IMR-90 (cell line): ENCODE data around the gene ZNF554. TPM values are rescaled to one million over a fixed set of nuclear protein-coding genes. Genes with fewer than 3 reads are reported as not detected.
"Not testable (repeated sequence)": the region's sequence is repeated elsewhere in the genome, so short reads cannot be mapped to it uniquely, and the experiment has no call there.

Experiments
- ATAC-seq: fragments of 200-7000 bp; cut with Tn5 transposase; 2 replicates; pipeline ENCODE4 v1.9.1; 2020; ENCODE audit warnings: low read depth, mild to moderate bottlenecking, moderate library complexity
- BruUV-seq: library from RNA; stranded (reverse); fragments of 400-500 nt; replicated peaks from 2 replicates; lab custom pipeline; 2021; lab: Mats Ljungman, UMichigan
- CTCF ChIA-PET: fragments of 300-600 bp; formaldehyde crosslinking; extraction: SDS; loops from one replicate; lab custom pipeline; 2021; ENCODE audit warnings: antibody characterized with exemption; lab: Yijun Ruan, JAX
- POLR2A ChIA-PET: fragments of 300-600 bp; sonication (Branson Sonifier 250); formaldehyde crosslinking; loops from one replicate; lab custom pipeline; 2022; ENCODE audit warnings: antibody characterized with exemption; ENCODE audit not compliant: unreplicated experiment; lab: Charles Lee
- DNase-seq: peaks from one replicate; pipeline ENCODE4 v3.0.0; 2013
- H2AFZ ChIP-seq: replicated peaks from 2 replicates; pipeline ENCODE3; 2013; ENCODE audit warnings: low read length, mild to moderate bottlenecking; ENCODE audit not compliant: poor library complexity
- H2AK5ac ChIP-seq: 2 replicates; pipeline ENCODE4 v1.6.1; 2013; ENCODE audit warnings: low read depth, low read length, inconsistent platforms
- H2AK9ac ChIP-seq: replicated peaks from 2 replicates; pipeline ENCODE3; 2013; ENCODE audit warnings: mild to moderate bottlenecking, low read depth, low read length, moderate library complexity; ENCODE audit not compliant: poor library complexity
- H2BK120ac ChIP-seq: 2 replicates; pipeline ENCODE4 v1.6.1; 2013; ENCODE audit warnings: low read depth, low read length, inconsistent platforms
- H2BK15ac ChIP-seq: 3 replicates; pipeline ENCODE4 v1.6.1; 2013; ENCODE audit warnings: low read depth, low read length, inconsistent platforms
- H2BK20ac ChIP-seq: 2 replicates; pipeline ENCODE4 v1.6.1; 2013; ENCODE audit warnings: low read depth, mild to moderate bottlenecking, inconsistent platforms, low read length, moderate library complexity
- H2BK5ac ChIP-seq: 2 replicates; pipeline ENCODE4 v1.6.1; 2013; ENCODE audit warnings: mild to moderate bottlenecking, low read depth, low read length, inconsistent platforms; ENCODE audit not compliant: poor library complexity, severe bottlenecking
- H3K14ac ChIP-seq: replicated peaks from 2 replicates; pipeline ENCODE4 v1.6.1; 2013; ENCODE audit warnings: low read depth, low read length, inconsistent platforms
- H3K18ac ChIP-seq: 2 replicates; pipeline ENCODE4 v1.6.1; 2013; ENCODE audit warnings: low read depth, low read length, control low read depth
- H3K23ac ChIP-seq: 2 replicates; pipeline ENCODE4 v1.6.1; 2013; ENCODE audit warnings: low read depth, low read length, inconsistent platforms
- H3K27ac ChIP-seq: 2 replicates; pipeline ENCODE4 v1.5.1; 2013; ENCODE audit warnings: mild to moderate bottlenecking, control low read depth, low read length; ENCODE audit not compliant: insufficient read depth
- H3K27me3 ChIP-seq: 2 replicates; pipeline ENCODE4 v1.6.1; 2013; ENCODE audit warnings: low read length; ENCODE audit not compliant: control insufficient read depth, insufficient read depth
- H3K36me3 ChIP-seq: 2 replicates; pipeline ENCODE4 v1.6.1; 2013; ENCODE audit warnings: low read length, mixed read lengths; ENCODE audit not compliant: control insufficient read depth, insufficient read depth
- H3K4ac ChIP-seq: 2 replicates; pipeline ENCODE4 v1.6.1; 2013; ENCODE audit warnings: low read depth, low read length, inconsistent platforms
- H3K4me1 ChIP-seq: 2 replicates; pipeline ENCODE4 v1.6.1; 2013; ENCODE audit warnings: low read length, mixed read lengths; ENCODE audit not compliant: control insufficient read depth, insufficient read depth
- H3K4me2 ChIP-seq: 2 replicates; pipeline ENCODE4 v1.6.1; 2013; ENCODE audit warnings: low read depth, mild to moderate bottlenecking, control low read depth, low read length, moderate library complexity
- H3K4me3 ChIP-seq: 2 replicates; pipeline ENCODE4 v1.5.1; 2013; ENCODE audit warnings: low read depth, mild to moderate bottlenecking, control low read depth, low read length, moderate library complexity; ENCODE audit not compliant: insufficient read depth
- H3K56ac ChIP-seq: 2 replicates; pipeline ENCODE4 v1.6.1; 2013; ENCODE audit warnings: low read length, inconsistent platforms; ENCODE audit not compliant: insufficient read depth; ENCODE audit errors: extremely low read depth
- H3K79me1 ChIP-seq, 2 experiments: 2 replicates each; pipeline ENCODE4 v1.6.1; 2013; ENCODE audit warnings: low read length in 2 of 2, inconsistent platforms in 1 of 2, low read depth in 1 of 2
- H3K9ac ChIP-seq: 2 replicates; pipeline ENCODE4 v1.6.1; 2013; ENCODE audit warnings: low read depth, low read length, control low read depth
- H3K9me1 ChIP-seq: 2 replicates; pipeline ENCODE4 v1.6.1; 2013; ENCODE audit warnings: low read length, inconsistent platforms; ENCODE audit not compliant: insufficient read depth
- H3K9me3 ChIP-seq: 2 replicates; pipeline ENCODE4 v1.6.1; 2013; ENCODE audit warnings: low read length; ENCODE audit not compliant: control insufficient read depth, insufficient read depth
- H4K20me1 ChIP-seq: 2 replicates; pipeline ENCODE4 v1.6.1; 2013; ENCODE audit warnings: low read length, inconsistent platforms; ENCODE audit not compliant: insufficient read depth
- H4K5ac ChIP-seq: 2 replicates; pipeline ENCODE4 v1.6.1; 2013; ENCODE audit warnings: mild to moderate bottlenecking, low read depth, low read length, control low read depth
- H4K8ac ChIP-seq, 2 experiments: 2 replicates each; pipeline ENCODE4 v1.6.1; 2013; ENCODE audit warnings: low read depth in 2 of 2, low read length in 2 of 2, control low read depth in 1 of 2, inconsistent platforms in 1 of 2
- H4K91ac ChIP-seq: 2 replicates; pipeline ENCODE4 v1.6.1; 2013; ENCODE audit warnings: low read depth, low read length, inconsistent platforms; ENCODE audit not compliant: insufficient read depth
- WGBS, 2 experiments: methylation state at CpG; one replicate each; pipeline versions ENCODE4 v1.1.5 to v1.1.7; 2013; ENCODE audit warnings: missing lambda C conversion rate in 2 of 2; ENCODE audit not compliant: insufficient read length in 1 of 2; ENCODE audit errors: extremely low coverage in 2 of 2; 5-methylcytosine and 5-hydroxymethylcytosine counted together
- dilution Hi-C: fragments of 300-500 bp; cut with HindIII; formaldehyde crosslinking; loops from one replicate; pipeline ENCODE4 v1.14.3; 2018; ENCODE audit warnings: low sequenced_read_pairs; ENCODE audit not compliant: unreplicated experiment
- in situ Hi-C: fragments of 300-500 bp; cut with MboI; formaldehyde crosslinking; loops from 3 replicates; pipeline ENCODE4 v1.14.3; 2019; ENCODE audit warnings: low sequenced_read_pairs, inconsistent platforms, mixed read lengths
- intact Hi-C: fragments of 100-400 bp; cut with micrococcal nuclease; formaldehyde crosslinking; loops from 2 replicates; pipeline ENCODE4 v1.10.0; 2022
- polyA plus RNA-seq, 3 experiments: library from polyadenylated mRNA; depleted of rRNA; stranded (reverse); fragments of >200 nt; gene quantifications; 2 replicates each; pipeline ENCODE4 v1.2.3, GENCODE V29; 2012; ENCODE audit warnings: low replicate concordance in 1 of 3
- total RNA-seq: library from RNA; depleted of rRNA; stranded (reverse); fragments of >200 nt; gene quantifications from 2 replicates; pipeline ENCODE4 v1.2.3, GENCODE V29; 2012

The ZNF554 gene
- total and polyA plus RNA-seq, 2 of the 4 experiments (the other 2 are of a cell fraction), result 1.5 to 3.0 TPM

GRCh38 chr19:2817237-2817829 lies 2.3 kb upstream of the ZNF554 start:
- H3K79me1 ChIP-seq, result peaks cover 6 to 11% of the 10 kb centered on the region in 2 experiments; a peak in 2 of 4 replicates
- H4K20me1 ChIP-seq, CTCF ChIA-PET, H3K9ac ChIP-seq, BruUV-seq, H3K27ac ChIP-seq, H2AK9ac ChIP-seq, H4K91ac ChIP-seq, dilution Hi-C loops, H2AK5ac ChIP-seq, H3K23ac ChIP-seq, H2BK15ac ChIP-seq, POLR2A ChIA-PET, H2AFZ ChIP-seq, H3K9me1 ChIP-seq, H3K4ac ChIP-seq, H3K56ac ChIP-seq, H4K5ac ChIP-seq, H3K27me3 ChIP-seq, H3K4me3 ChIP-seq, H3K4me1 ChIP-seq, H2BK5ac ChIP-seq, H3K4me2 ChIP-seq, H3K9me3 ChIP-seq, H2BK20ac ChIP-seq, H3K36me3 ChIP-seq, H3K14ac ChIP-seq, intact Hi-C loops, H2BK120ac ChIP-seq, H4K8ac ChIP-seq, in situ Hi-C loops, ATAC-seq, H3K18ac ChIP-seq: not testable (repeated sequence)
- 51% methylated on average over 7 of the region's 22 CpGs; no CpG with 5 or more reads in 1 of the 2 experiments for WGBS, 2 experiments
- peak; percentile 11 for DNase-seq
